ENCODE data around the gene TFCP2L1.

Gene TFCP2L1

DNA sequence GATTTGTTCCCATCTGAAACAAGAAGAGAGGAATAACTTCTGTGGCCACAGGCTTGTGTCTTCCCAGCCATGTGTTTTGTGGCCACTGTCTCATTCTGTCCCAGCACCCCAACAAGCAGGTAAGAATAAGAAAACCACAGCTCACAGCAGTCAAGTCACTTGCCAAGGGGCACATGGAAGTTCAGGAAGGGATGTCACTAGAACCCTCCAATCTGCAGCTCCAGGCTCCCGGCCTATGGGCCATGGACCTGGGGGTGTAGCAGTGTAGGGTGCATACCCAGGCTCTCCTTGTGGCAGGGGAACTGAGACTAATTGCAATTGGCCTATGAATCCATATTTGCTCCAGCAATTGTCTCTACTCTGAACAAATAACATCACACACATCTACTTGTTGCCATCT, 112.5 kb downstream of the TFCP2L1 start:
- no peak for DNase-seq (ENCODE audit: low read depth)

DNA sequence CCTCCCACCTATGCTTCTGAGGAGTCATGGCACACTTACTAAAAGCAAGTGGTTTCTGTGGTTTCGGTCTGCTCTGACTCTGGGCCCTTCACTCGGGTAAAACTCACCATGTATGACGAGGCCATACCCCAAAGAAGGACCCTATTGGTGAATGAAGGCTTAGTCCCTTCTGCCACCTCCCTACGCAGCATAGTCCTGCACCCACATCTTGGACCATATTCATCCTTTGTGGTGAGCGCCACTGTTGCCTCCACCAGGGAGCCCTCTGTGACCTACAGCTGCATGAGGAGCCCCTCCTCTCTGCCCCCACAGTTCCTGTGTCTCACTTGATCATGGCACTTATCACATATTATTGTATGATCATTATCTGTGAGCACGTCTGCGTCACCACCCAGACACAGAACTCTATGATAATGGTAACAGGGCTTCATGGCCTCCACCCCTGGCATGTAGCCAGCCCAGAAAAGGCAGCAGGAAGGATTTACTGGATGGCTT, 113.3 kb downstream of the TFCP2L1 start:
- DNase-seq (ENCODE audit: low read depth) = no peak

DNA sequence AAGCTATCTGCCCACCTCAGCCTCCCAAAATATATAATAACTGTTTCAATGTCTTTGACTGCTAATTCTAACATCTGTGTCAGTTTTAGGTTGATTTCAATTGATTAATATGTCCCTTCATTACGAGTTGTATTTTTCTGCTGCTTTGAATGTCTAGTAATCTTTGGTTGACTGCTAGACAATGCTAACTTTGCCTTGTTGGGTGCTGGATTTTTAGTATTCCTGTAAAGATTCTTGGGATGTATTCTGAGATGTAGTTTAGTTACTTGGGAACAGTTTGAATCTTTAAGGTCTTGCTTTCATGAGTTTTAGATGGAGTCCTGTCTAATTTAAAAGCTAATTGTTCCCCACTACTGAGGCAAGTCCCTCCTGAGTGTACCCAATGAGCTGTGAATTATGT, 114.4 kb downstream of the TFCP2L1 start:
- DNase-seq (ENCODE audit: low read depth) = no peak

DNA sequence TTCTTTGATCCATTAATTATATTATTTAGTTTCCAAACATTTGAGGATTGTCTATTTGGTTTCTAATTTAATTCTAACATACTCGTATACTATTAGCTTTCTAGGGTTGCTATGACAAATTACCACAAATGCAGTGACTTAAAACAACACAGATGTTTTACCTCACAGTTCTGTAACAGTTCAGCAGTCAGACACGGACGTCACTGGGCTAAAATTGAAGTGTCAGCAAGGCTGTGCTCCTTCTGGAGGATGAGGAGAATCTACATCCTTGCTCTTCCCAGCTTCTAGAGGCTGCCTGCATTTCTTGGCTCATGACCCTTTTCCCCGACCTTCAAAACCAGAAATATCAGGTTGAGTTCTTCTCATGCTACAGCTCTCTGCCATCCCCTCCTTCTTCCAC, 117.6 kb downstream of the TFCP2L1 start:
- DNase-seq (ENCODE audit: low read depth) = no peak
